Lower leg skin (tissue), 4 donors: ENCODE measurements around the gene MIEN1. TPM values are rescaled to one million over a fixed set of nuclear protein-coding genes. Genes with fewer than 3 reads are reported as not detected.

Experiments used
- DNase-seq, 2 donors: peaks; one replicate each; pipeline ENCODE4 v3.0.0-alpha.2; 2019; ENCODE audit warnings: low spot score in 2 of 2
- H3K4me3 ChIP-seq: fragments of 200-600 bp; sonication (generic); 2 replicates; pipeline ENCODE4 v1.5.1; 2017; ENCODE audit warnings: mild to moderate bottlenecking, low read depth; ENCODE audit not compliant: poor library complexity, severe bottlenecking
- POLR2A ChIP-seq, 2 donors: fragments of 450-650 bp; IDR thresholded peaks; one replicate each; pipeline ENCODE4 v1.6.1; 2016 to 2017; ENCODE audit warnings: antibody characterized with exemption in 2 of 2, mild to moderate bottlenecking in 1 of 2, moderate library complexity in 1 of 2
- WGBS, 2 donors: methylation state at CpG; one replicate each; pipeline ENCODE4 v1.1.5; 2018; 5-methylcytosine and 5-hydroxymethylcytosine counted together
- intact Hi-C: fragments of 100-400 bp; cut with DNase I; formaldehyde crosslinking; loops from one replicate; pipeline ENCODE4 v1.15.0; 2023; ENCODE audit warnings: low total_unique reads
- total RNA-seq, 4 donors: library from RNA; depleted of rRNA; stranded (reverse); fragments of >200 nt; gene quantifications; one replicate each; pipeline ENCODE4 v1.1.0, GENCODE V29; 2016
- TF ChIP-seq, protein P1 (sequence below), 3 donors: fragments of 450-650 bp; IDR thresholded peaks; one replicate each; pipeline ENCODE4 v1.5.1; 2016; ENCODE audit warnings: antibody characterized with exemption in 3 of 3, mild to moderate bottlenecking in 3 of 3, moderate library complexity in 2 of 3

MIEN1 gene
- total RNA-seq, 4 donors from 2014 or later, result 42.8 to 82.0 (median 59.7) TPM

- TF ChIP-seq, protein P1, sequence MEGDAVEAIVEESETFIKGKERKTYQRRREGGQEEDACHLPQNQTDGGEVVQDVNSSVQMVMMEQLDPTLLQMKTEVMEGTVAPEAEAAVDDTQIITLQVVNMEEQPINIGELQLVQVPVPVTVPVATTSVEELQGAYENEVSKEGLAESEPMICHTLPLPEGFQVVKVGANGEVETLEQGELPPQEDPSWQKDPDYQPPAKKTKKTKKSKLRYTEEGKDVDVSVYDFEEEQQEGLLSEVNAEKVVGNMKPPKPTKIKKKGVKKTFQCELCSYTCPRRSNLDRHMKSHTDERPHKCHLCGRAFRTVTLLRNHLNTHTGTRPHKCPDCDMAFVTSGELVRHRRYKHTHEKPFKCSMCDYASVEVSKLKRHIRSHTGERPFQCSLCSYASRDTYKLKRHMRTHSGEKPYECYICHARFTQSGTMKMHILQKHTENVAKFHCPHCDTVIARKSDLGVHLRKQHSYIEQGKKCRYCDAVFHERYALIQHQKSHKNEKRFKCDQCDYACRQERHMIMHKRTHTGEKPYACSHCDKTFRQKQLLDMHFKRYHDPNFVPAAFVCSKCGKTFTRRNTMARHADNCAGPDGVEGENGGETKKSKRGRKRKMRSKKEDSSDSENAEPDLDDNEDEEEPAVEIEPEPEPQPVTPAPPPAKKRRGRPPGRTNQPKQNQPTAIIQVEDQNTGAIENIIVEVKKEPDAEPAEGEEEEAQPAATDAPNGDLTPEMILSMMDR (IDR thresholded peaks at IDR 0.05), result no peak
- TF ChIP-seq POLR2A (IDR thresholded peaks at IDR 0.05), result no peak
- peak in 1 of 2 donors; percentile 80 for DNase-seq
- intact Hi-C loops, result loop anchor here (5.0 to 10.0 kb wide), 2 partner anchors 107 to 551 kb away; partner anchors contain the start of genes IKZF3 and ZPBP2
- WGBS, 2 donors, result 73 to 74% methylated on average over 12 of the region's 12 CpGs
- H3K4me3 ChIP-seq, result no peak overlapping the region
These were observed 27.9 kb upstream of the MIEN1 start for GRCh38 chr17:39757931-39758873.

DNA sequence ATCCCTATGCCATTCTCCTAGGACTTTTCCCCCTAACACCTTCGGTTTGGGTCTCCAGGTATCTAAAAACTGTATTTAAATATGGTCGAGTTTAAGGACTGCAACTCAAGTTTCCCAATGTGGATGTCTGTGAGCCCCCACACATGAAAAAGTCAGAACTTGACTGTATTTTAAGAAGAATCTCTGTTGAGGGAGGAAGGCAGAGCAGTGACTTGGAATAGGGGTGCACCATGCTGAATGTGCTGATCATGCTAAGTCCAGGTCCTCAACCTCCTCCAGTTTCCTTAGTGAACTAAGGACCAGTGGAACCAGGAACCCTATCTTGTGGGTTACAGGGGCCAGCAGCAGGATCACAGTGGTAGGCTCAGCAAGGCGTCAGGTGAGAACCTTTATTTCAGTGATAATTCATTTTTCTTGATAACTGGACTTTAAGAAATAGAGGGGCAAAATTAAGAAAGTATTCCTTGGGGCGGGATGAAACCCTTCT lies 26.9 kb upstream of the MIEN1 start:
- intact Hi-C loops, result loop anchor here (5.0 to 10.0 kb wide), 2 partner anchors 108 to 550 kb away; partner anchors contain the start of genes IKZF3 and ZPBP2
- TF ChIP-seq, protein P1 (IDR thresholded peaks at IDR 0.05), result no peak
- no peak for TF ChIP-seq POLR2A (IDR thresholded peaks at IDR 0.05)
- WGBS, 2 donors, result 87 to 90% methylated on average over 4 of the region's 4 CpGs
- DNase-seq, result peak in 1 of 2 donors; percentile 68
- no peak overlapping the region for H3K4me3 ChIP-seq

GRCh38 chr17:39756380-39757079 lies 26.2 kb upstream of the MIEN1 start:
- 69 to 79% methylated on average over 7 of the region's 7 CpGs for WGBS, 2 donors
- intact Hi-C loops, result loop anchor here (5.0 to 10.0 kb wide), 2 partner anchors 108 to 549 kb away; partner anchors contain the start of genes IKZF3 and ZPBP2
- TF ChIP-seq POLR2A (IDR thresholded peaks at IDR 0.05), result no peak
- peak in 1 of 2 donors; percentile 82 for DNase-seq
- no peak overlapping the region for H3K4me3 ChIP-seq

- peak in 1 of 2 donors; percentile 85 for DNase-seq
- intact Hi-C loops, result loop anchor here (5.0 to 10.0 kb wide), 2 partner anchors 109 to 548 kb away; partner anchors contain the start of genes IKZF3 and ZPBP2
- 60 to 71% methylated on average over 18 of the region's 18 CpGs for WGBS, 2 donors
- no peak overlapping the region for H3K4me3 ChIP-seq
- no peak for TF ChIP-seq POLR2A (IDR thresholded peaks at IDR 0.05)
- TF ChIP-seq, protein P1 (IDR thresholded peaks at IDR 0.05), result no peak
These were observed 25.4 kb upstream of the MIEN1 start for GRCh38 chr17:39755554-39756379.

- 37 to 46% methylated on average over 19 to 21 of the region's 21 CpGs for WGBS, 2 donors
- H3K4me3 ChIP-seq, result peak overlapping the region; percentile 44
- intact Hi-C loops, result loop anchor here (5.0 to 10.0 kb wide), 3 partner anchors 110 to 548 kb away; partner anchors contain the start of genes IKZF3 and ZPBP2
- DNase-seq, result peak in 1 of 2 donors; percentile 89
- TF ChIP-seq, protein P1 (IDR thresholded peaks at IDR 0.05), result no peak
- no peak for TF ChIP-seq POLR2A (IDR thresholded peaks at IDR 0.05)
These were observed 24.7 kb upstream of the MIEN1 start for GRCh38 chr17:39754958-39755553.
